ENCODE results near the gene IRX5.

The IRX5 gene

DNA sequence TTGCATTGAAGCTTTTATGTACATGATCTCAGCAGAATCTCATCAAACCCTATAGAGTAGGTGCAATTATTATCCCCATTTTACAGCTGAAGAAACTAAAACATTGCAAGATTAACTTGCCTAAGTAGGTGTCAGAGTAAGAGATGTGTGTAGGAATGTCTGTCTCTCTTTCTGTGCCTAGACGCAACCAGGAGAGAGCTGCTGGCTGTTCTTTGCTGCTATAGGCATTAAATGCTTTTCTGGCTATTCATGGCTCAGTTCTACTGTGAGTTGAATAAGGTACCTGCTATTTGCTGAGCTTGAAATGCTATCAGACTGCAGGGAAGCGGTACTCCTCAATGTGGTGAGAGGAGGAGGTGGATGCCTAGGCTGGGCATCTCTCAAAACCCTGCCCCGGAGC, 17.0 kb downstream of the IRX5 start:
- no peak for DNase-seq (ENCODE audit: extremely low spot score)
- no peak for TF ChIP-seq NFRKB (IDR thresholded peaks at IDR 0.05)
- no peak for TF ChIP-seq FOXM1 (IDR thresholded peaks at IDR 0.05; ENCODE audit: borderline replicate concordance)
- no peak for TF ChIP-seq SP1 (IDR thresholded peaks at IDR 0.05)
- TF ChIP-seq LEF1 (IDR thresholded peaks at IDR 0.05; ENCODE audit: borderline replicate concordance) = no peak
- TF ChIP-seq FOXK2 (IDR thresholded peaks at IDR 0.05) = no peak
- TF ChIP-seq SUZ12 (IDR thresholded peaks at IDR 0.05) = no peak
- no peak for TF ChIP-seq ARNT (IDR thresholded peaks at IDR 0.05)
- no peak for TF ChIP-seq TARDBP (IDR thresholded peaks at IDR 0.05)
- no peak for TF ChIP-seq ELF4 (IDR thresholded peaks at IDR 0.05)
- TF ChIP-seq ZNF384 (IDR thresholded peaks at IDR 0.05) = no peak
- TF ChIP-seq L3MBTL2 (conservative IDR thresholded peaks at IDR 0.05) = no peak
- TF ChIP-seq, protein P1, sequence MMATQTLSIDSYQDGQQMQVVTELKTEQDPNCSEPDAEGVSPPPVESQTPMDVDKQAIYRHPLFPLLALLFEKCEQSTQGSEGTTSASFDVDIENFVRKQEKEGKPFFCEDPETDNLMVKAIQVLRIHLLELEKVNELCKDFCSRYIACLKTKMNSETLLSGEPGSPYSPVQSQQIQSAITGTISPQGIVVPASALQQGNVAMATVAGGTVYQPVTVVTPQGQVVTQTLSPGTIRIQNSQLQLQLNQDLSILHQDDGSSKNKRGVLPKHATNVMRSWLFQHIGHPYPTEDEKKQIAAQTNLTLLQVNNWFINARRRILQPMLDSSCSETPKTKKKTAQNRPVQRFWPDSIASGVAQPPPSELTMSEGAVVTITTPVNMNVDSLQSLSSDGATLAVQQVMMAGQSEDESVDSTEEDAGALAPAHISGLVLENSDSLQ (IDR thresholded peaks at IDR 0.05) = no peak
- TF ChIP-seq BHLHE40 (IDR thresholded peaks at IDR 0.05; ENCODE audit: borderline replicate concordance) = no peak
- TF ChIP-seq CTBP1 (IDR thresholded peaks at IDR 0.05; ENCODE audit: borderline replicate concordance) = no peak
- TF ChIP-seq FOXA1 (IDR thresholded peaks at IDR 0.05) = no peak
- CTCF ChIA-PET = interaction anchor here (0.6 to 1.7 kb wide), 2 partner anchors 9 to 1194 kb away, joined by 4 read pairs; no protein-coding TSS in a partner anchor
- POLR2A ChIA-PET = no interaction called here

DNA sequence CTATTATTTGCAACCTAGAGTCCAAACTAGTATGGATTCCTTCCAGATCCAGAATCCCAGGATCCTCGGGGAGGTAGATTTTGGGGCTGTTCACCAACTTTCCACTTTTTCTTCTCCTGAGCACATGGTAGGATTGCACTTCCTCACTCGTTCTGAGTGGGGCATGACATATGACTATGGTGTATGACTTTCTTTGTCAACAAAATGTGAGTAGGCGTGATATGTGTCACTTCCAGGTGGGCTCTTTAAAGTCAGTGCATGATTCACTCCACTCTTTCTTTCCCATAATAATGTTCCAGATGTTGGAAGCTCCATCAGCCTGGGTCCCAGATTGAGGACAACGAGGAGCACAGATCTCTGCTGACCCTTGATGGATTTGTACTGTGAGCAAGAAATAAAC, 21.5 kb downstream of the IRX5 start:
- DNase-seq (ENCODE audit: extremely low spot score) = no peak
- ChIA-PET POLR2A (no interaction called here), CTCF (no interaction called here)
- TF ChIP-seq CTBP1 (IDR thresholded peaks at IDR 0.05; ENCODE audit: borderline replicate concordance) (no peak), FOXK2 (IDR thresholded peaks at IDR 0.05) (no peak), BHLHE40 (IDR thresholded peaks at IDR 0.05; ENCODE audit: borderline replicate concordance) (no peak), LEF1 (IDR thresholded peaks at IDR 0.05; ENCODE audit: borderline replicate concordance) (no peak), L3MBTL2 (conservative IDR thresholded peaks at IDR 0.05) (no peak), ARNT (IDR thresholded peaks at IDR 0.05) (no peak), FOXA1 (IDR thresholded peaks at IDR 0.05) (no peak), TARDBP (IDR thresholded peaks at IDR 0.05) (no peak), ELF4 (IDR thresholded peaks at IDR 0.05) (no peak), SUZ12 (IDR thresholded peaks at IDR 0.05) (no peak), SP1 (IDR thresholded peaks at IDR 0.05) (no peak), ZNF384 (IDR thresholded peaks at IDR 0.05) (no peak), NFRKB (IDR thresholded peaks at IDR 0.05) (no peak)
- TF ChIP-seq, protein P1 (IDR thresholded peaks at IDR 0.05) = no peak

DNA sequence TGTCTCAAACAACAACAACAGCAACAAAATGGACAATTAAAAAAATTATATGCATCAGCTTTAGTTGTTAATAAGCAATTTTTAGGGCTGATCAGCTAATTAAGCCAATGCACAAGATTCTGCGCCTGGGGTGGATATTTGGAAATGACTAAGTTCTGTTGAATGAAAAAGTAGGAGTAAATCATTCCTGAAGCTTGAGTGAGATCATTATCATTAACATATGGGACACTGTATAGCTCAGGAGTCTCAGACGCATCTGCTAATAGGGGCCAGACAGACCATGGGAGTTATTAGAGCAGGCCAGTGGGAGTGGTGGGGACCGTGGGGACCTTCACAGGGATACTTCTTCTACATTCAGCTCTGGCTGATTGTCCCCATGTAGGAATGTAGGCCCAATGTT, 22.8 kb downstream of the IRX5 start:
- no peak for DNase-seq (ENCODE audit: extremely low spot score)
- POLR2A ChIA-PET = no interaction called here
- no peak for TF ChIP-seq ARNT (IDR thresholded peaks at IDR 0.05)
- no peak for TF ChIP-seq FOXA1 (IDR thresholded peaks at IDR 0.05)
- CTCF ChIA-PET = no interaction called here

DNA sequence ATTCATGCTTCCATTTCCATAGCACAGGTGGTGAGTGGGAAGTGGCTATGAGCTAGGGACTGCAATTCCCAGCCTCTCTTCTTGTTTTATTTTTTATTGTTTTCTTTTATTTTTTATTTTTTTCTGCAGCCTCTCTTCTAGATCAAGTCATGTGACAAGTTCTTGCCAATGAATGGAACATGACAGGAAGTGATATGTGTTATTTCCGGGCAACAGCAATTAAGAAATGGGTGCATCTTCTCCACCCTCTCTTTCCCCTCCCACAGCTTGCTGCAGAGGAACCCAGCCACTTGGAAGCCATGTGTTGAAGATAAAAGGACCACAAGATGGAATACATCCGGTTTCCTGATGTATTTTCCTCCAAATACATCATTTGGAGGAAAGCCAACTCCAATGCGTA, 23.6 kb downstream of the IRX5 start:
- DNase-seq (ENCODE audit: extremely low spot score) = no peak
- TF ChIP-seq ARNT (IDR thresholded peaks at IDR 0.05) (no peak), NFRKB (IDR thresholded peaks at IDR 0.05) (no peak), FOXA1 (IDR thresholded peaks at IDR 0.05) (no peak), L3MBTL2 (conservative IDR thresholded peaks at IDR 0.05) (no peak), FOXK2 (IDR thresholded peaks at IDR 0.05) (no peak), TARDBP (IDR thresholded peaks at IDR 0.05) (no peak), LEF1 (IDR thresholded peaks at IDR 0.05; ENCODE audit: borderline replicate concordance) (no peak), ZNF384 (IDR thresholded peaks at IDR 0.05) (no peak)
- CTCF ChIA-PET = no interaction called here
- POLR2A ChIA-PET = no interaction called here

DNA sequence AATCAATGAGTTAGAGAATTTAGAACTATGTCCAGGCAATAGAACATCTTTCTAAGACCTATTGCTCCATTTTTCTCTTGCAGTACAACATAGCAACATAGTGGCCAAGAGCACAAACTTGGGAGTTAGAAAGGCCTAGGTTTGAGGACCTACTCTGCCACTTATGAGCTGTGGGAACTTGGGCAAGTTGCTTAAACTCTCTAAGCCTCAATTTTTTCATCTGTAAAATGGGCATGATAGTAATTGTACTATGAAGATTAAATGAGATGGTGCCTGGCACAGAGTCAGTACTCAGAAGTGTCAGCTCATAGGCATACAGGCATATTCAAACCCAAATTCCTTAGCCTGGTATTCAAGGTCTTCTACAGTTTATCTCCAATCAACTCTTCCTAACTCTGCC, 25.1 kb downstream of the IRX5 start:
- ChIA-PET POLR2A (no interaction called here), CTCF (interaction anchor here (0.7 kb wide), 1 partner anchor 1182 kb away, joined by 4 read pairs; no protein-coding TSS in a partner anchor)
- TF ChIP-seq L3MBTL2 (conservative IDR thresholded peaks at IDR 0.05) (no peak), FOXM1 (IDR thresholded peaks at IDR 0.05; ENCODE audit: borderline replicate concordance) (no peak), NFRKB (IDR thresholded peaks at IDR 0.05) (no peak), ARNT (IDR thresholded peaks at IDR 0.05) (no peak), SP1 (IDR thresholded peaks at IDR 0.05) (no peak), TARDBP (IDR thresholded peaks at IDR 0.05) (no peak), CTBP1 (IDR thresholded peaks at IDR 0.05; ENCODE audit: borderline replicate concordance) (no peak)
- TF ChIP-seq, protein P1 (IDR thresholded peaks at IDR 0.05) = no peak
- no peak for DNase-seq (ENCODE audit: extremely low spot score)

DNA sequence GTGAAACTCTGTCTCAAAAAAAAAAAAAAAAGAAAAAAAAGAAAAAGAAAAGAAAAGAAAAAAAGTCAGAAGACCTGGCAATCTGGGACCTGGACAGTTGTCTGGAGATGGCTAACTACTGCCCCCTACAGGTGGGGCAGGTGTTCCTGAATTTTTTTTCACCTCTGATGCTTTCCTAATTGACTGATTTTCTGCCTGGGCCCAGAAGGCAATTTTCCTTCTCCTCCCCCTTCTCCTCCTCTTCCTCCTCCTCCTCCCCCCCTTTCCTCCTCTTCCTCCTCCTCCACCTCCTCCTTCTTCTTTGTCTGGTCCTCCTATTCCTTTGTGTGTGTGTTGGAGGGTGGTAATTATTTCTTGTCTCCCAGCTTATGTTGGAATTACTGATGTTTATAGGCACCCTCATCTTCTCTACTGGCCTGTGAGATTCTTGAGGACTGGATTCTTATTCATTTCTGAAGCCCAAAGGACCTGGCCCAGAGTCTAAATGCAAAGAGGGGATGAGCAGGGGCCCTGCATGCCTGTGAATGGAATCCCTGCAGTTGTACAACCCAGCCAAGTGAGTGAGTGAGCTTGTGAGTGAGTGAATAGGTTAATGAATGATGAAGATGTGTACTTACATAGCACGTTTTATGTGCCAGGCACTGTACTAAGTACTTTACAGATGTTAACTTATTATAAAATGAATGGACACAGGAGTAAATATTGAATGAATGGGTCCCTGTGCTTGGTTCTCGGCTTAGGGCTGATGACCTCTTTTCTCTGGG, 26.9 kb downstream of the IRX5 start:
- ChIA-PET CTCF (interaction anchor here (0.7 to 1.4 kb wide), 11 partner anchors 10 to 666 kb away, joined by 3 to 4 read pairs (median 3); no protein-coding TSS in a partner anchor), POLR2A (no interaction called here)
- peak; percentile 70 for DNase-seq (ENCODE audit: extremely low spot score)
- TF ChIP-seq ZNF384 (IDR thresholded peaks at IDR 0.05) (peak; percentile 97), FOXK2 (IDR thresholded peaks at IDR 0.05) (no peak)

DNA sequence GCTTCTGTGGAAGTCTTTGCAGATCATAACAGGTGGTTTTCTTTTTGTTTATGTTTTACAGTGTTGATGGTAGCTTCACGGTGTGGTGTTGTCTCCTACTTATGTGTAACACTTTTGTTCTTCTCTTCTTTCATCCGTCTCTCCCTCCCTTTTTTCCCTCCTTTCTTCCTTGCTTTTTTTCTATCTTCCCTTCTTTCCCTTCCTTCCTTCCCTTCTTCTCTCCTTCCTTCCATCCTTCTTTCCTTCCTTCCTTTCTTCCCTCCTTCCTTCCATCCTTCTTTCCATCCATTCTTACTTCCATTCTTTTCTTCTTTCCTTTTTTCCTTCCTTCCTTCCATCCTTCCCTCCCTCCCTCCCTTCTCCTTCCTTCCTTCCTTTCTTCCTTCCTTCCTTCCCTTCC, 31.4 kb downstream of the IRX5 start:
- ChIA-PET CTCF (no interaction called here), POLR2A (no interaction called here)
- TF ChIP-seq, protein P1 (IDR thresholded peaks at IDR 0.05) = no peak
- TF ChIP-seq L3MBTL2 (conservative IDR thresholded peaks at IDR 0.05) (no peak), FOXA1 (IDR thresholded peaks at IDR 0.05) (no peak), LEF1 (IDR thresholded peaks at IDR 0.05; ENCODE audit: borderline replicate concordance) (no peak), FOXM1 (IDR thresholded peaks at IDR 0.05; ENCODE audit: borderline replicate concordance) (no peak), HDGF (IDR thresholded peaks at IDR 0.05; ENCODE audit: borderline replicate concordance) (no peak)
- DNase-seq (ENCODE audit: extremely low spot score) = no peak
